GM18861 (cell line): ENCODE measurements around the gene PDK2.

Experiments used
- ATAC-seq: cut with Tn5 transposase; IDR thresholded peaks from one replicate; pipeline ENCODE4 v1.9.1; 2021; ENCODE audit not compliant: unreplicated experiment

PDK2 gene

DNA sequence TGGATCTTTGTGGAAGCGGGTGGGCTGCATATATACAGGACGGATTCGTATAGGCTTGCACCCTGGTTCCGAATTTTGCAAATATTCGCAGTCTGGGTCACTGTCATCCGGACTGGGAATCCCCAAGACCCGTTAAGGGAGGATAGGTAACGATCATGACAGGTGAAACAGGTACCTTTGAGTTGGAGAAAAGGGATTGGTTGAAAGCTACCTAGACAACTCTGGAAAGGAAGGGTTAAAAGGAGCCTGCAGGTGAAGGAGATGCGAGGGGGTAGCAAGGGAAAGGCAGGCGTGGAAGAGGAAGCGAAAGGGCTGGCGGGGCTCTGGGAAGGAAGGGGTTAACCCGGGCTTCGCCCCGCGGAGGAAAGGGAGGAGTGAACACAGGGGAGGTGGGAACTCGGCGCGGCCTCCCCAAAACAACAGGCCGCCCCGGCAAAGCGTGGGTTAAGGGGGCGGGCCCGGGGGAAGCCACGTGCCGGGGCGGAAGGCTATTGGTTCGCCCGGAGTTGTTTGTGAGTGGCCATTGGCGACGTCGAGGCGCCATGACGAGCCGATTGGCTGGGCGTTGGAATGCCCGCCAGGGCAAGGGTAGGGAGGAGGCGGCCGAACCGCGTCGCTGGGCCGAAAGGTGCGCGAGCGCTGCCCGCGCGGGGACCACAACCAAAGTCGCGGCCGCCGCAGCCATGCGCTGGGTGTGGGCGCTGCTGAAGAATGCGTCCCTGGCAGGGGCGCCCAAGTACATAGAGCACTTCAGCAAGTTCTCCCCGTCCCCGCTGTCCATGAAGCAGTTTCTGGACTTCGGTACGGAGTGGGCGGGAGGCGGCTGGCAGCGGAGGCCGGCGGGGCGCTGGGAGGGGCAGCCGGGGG lies at the start of gene PDK2:
Gene PDK2, plus strand, starts transcription at position 599 of the 867 bp plus-strand sequence. Its CDS starts 85 bp downstream, at position 684.
- peak; percentile 80 for ATAC-seq

GRCh38 chr17:50046179-50046578 lies 49.0 kb upstream of the PDK2 start:
- ATAC-seq, result no peak

GRCh38 chr17:50046667-50047066 lies 48.5 kb upstream of the PDK2 start:
- no peak for ATAC-seq

DNA sequence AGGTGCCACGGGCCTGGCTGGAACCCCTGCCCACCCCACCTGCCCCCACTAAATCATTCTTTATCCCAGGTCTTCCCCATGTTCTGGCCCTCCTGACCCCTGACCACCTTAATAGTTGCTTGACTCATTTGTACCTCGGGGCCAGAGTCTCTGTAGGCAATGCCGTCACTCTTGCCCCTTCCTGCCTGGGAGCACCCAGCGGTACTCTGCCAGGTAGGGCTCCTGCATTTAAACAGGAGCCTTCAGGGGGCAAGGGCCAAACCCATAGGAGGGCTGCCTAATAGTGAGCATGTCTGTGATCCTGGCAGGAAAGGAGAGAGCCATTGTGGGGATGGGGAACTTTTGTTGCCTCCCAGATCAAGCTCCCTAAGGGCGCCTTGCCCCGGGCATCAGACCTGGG lies 48.1 kb upstream of the PDK2 start:
- no peak for ATAC-seq

DNA sequence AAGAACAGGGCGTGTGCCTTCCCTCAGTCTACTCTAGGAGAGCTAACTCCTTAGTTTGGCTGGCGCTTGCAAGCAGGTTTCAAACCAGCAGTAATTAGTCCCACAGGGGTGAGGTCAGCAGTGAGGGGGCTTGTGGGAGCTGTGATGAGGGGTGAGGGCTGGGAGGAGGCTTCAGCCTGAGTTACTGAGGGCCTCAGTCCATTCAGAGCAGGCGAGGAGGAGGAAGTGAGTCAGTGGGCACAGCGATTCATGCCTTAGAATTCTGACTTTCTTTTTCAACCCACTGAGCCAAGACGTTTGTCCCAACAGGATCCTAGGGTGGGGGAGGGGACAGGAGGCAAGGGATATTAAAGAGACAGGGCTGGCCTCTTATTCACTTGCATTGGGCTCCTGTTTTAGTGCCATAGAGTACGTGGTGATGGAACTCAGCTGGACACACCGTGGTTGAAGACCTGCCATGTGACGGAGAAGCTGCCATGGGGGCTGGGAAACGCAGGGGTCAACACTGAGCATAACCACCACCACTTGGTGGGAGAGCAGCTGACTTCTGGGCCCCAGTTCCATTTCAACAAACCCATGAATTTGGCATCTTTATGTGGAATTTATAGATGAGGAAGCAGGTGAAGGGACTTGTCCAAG lies 47.5 kb upstream of the PDK2 start:
- ATAC-seq, result no peak

GRCh38 chr17:50048146-50048720 lies 46.9 kb upstream of the PDK2 start:
- ATAC-seq, result no peak

- ATAC-seq, result no peak
Observed at GRCh38 chr17:50048988-50049387, 46.2 kb upstream of the PDK2 start.

DNA sequence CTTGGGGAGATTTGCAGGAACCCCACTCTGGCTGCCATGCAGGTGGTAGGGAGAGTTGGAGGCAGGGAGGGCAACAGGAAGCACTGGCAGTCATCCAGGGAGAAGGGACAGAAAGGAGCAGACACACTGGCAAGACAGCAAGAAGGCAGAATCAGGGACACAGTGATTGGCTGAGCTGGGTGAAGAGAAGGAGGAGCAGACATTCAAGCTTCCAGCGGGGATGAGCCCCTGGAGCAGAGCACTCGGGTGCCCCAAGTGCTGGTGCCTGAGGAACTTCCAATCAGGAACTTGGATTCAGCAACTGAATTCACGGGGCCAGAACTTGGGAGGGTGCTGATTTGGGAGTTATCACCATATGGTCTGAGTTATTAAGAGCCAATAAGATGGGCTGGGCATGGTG lies 45.5 kb upstream of the PDK2 start:
- no peak for ATAC-seq

DNA sequence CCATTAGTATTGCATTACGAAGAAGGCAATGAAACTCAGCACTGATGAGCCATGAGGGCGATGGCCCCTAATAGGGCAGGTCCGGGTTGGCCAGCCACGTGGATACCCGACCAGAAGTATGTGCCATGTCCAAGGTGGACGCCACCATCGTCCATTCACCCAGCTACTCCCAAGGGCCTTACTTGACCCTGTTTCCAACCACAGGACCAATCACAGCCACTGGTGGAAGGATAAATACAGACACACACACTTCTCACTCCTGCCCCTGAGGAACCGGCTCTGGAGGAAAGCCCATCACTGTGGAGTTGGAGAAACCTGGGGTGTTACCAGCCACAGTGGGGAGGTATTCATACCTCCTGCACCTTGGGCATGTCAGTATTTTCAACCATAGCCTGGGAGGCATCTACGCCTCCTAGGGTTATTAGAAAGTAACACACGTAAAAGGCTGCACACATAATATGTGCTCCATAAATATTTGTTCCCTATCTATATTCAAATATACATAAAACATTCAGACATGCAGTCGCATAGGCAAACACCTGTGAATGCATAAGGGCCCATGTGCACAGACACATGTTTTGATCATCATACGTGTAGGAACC lies 44.6 kb upstream of the PDK2 start:
- ATAC-seq, result no peak

GRCh38 chr17:50051082-50051576 lies 44.0 kb upstream of the PDK2 start:
- no peak for ATAC-seq

DNA sequence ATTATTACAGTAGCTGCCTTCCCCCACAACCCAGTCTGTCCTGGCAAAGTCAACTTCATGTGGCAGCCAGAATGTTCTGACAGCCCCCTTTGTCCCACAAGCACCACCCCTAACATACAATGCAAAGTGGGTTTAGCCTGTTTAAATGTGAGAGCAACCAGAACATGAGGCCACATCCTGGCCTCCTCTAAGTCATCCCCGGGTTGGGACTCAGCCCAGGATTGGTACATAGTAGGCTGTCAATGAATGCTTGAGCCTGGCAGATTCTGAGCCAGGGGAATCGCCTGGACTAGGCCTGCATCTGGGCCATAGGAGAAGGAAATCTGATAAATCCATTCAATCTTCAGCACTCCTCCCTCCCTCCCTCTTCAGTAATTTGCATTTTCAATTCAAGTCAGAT lies 43.5 kb upstream of the PDK2 start:
- ATAC-seq, result no peak

- no peak for ATAC-seq
Observed at GRCh38 chr17:50052241-50052796, 42.8 kb upstream of the PDK2 start.

GRCh38 chr17:50052822-50053653 lies 42.1 kb upstream of the PDK2 start:
- no peak for ATAC-seq

DNA sequence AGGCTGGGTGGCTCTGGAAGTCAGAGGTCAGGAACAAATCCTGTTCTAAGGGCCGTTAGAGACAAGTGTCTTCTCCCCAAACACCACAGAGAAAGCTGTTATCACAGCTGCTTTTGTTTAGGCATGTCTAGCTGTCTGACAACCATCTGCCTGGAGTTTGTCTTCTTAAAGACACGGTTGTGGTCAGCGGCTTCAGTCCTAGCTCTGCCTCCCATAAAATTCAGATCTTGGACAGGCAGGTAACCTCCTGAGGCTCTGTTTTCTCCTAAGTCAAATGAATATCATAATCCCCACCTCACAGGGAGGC lies 41.5 kb upstream of the PDK2 start:
- no peak for ATAC-seq

DNA sequence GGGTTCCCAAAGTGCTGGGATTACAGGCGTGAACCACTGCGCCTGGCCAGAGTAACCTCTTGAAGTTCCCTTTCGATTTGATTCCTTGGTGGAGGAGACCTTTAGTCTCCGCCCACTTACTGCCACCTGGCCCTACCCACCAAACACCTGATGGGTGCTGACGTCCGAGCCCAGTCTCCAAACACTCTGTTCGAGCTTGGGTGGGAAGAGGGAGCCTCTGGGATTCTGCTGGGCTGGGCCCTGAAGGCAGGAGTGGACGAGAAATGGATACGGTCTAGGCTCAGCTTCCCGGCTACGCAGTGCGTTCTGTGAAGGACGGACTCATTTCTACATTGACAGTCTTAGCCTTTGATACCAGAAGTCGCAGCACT lies 40.1 kb upstream of the PDK2 start:
- no peak for ATAC-seq

DNA sequence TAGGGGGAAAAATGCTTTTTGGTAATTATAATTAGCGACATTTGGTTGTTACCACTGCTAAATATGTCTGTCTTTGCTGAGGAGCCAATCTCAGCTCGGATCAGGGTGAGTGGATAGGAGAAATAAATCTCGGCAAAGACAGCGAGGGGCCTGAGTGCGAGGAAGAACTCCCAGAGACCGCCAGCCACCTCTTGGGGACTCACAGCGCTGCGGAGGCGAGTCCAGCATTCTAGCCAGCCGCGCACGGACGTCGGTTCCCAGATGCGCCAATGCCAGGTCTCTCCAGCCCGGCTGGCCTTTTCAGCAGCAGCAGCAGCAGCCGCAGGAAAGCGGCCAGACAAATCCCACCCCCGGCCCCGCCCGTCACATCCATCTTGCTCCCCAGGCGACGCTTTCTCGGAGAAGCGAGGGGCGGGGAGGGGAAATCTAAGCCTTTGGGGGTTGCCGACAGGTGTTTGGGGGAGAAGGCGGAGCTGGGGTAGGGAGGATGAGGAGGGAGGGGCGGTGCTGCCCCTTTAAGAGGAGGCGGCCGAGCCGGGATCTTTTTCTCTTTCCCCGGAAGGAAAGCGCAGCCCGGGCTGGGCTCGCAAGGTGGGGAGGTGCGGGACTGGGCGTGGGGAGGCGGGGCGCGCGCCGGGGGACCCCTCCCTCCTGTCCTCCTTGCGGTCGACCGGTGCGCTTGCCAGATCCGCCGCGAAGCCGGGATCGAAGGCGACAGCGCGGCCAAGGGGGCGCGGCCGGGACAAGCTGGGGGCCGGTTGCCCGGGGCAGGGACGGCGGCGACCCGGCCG lies 39.5 kb upstream of the PDK2 start, which contains the start of gene ITGA3:
Gene ITGA3, plus strand, starts transcription at position 685 of the 791 bp plus-strand sequence. CDS start 330 bp downstream, outside the sequence.
- ATAC-seq, result no peak

- ATAC-seq, result no peak
Observed at GRCh38 chr17:50056217-50056960, 38.8 kb upstream of the PDK2 start.

GRCh38 chr17:50056961-50057330 lies 38.2 kb upstream of the PDK2 start:
- ATAC-seq, result no peak

DNA sequence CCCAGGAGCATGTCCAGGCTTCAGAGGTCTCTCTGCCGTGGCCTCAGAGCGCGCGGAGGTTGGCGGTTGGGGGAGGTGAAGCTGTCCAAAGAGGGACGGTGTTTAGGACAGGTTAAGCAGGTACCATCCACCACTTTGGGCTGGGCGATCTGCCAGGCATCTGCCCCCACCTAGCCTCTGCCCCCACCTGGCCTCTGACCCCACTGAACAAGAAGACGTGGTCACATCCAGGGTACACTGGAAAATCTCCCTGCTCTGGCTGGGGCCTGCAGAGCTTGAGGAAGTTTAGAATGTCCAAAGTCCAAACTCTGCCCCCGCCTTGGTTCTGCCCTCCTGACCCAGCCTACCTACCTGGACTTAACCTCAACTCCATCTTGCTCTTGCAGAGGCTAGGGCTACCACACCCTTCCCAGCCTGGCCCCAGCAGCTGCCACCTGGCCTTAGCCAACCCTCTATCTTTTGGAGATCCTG lies 37.6 kb upstream of the PDK2 start:
- no peak for ATAC-seq
